GM12872 (cell line): Measurements from ENCODE around the gene LPIN3.

Experiments used
- CTCF ChIP-seq: IDR thresholded peaks from 3 replicates; pipeline ENCODE4 v1.5.1; 2011; ENCODE audit warnings: low read depth, mild to moderate bottlenecking, low read length, moderate library complexity; ENCODE audit not compliant: insufficient read depth

Gene LPIN3

GRCh38 chr20:41329435-41330342, 10.9 kb upstream of the LPIN3 start:
- TF ChIP-seq CTCF: no peak

GRCh38 chr20:41330343-41330720, 10.3 kb upstream of the LPIN3 start:
- TF ChIP-seq CTCF: no peak

GRCh38 chr20:41330941-41331340, 9.7 kb upstream of the LPIN3 start:
- TF ChIP-seq CTCF: no peak

- no peak for TF ChIP-seq CTCF
These were observed 8.9 kb upstream of the LPIN3 start for GRCh38 chr20:41331731-41332130.

- no peak for TF ChIP-seq CTCF
These were observed 6.6 kb upstream of the LPIN3 start for GRCh38 chr20:41334036-41334435.

- TF ChIP-seq CTCF: no peak
These were observed 5.9 kb upstream of the LPIN3 start for GRCh38 chr20:41334443-41335421.

GRCh38 chr20:41335591-41335990, 5.0 kb upstream of the LPIN3 start:
- no peak for TF ChIP-seq CTCF
